H1 (cell line): ENCODE results near the gene MGLL. TPM values are rescaled to one million over a fixed set of nuclear protein-coding genes. Genes with fewer than 3 reads are reported as not detected.

Source experiments
- CTCF ChIA-PET: fragments of 300-600 bp; sonication (Branson Sonifier 250); formaldehyde crosslinking; loops from one replicate; lab custom pipeline; 2021; ENCODE audit not compliant: partially characterized antibody; lab: Charles Lee
- POLR2A ChIA-PET: fragments of 300-600 bp; sonication (Branson Sonifier 250); formaldehyde crosslinking; loops from one replicate; lab custom pipeline; 2021; ENCODE audit warnings: inconsistent platforms; ENCODE audit not compliant: partially characterized antibody; lab: Charles Lee
- DNase-seq, 2 experiments: peaks; one replicate each; pipeline versions ENCODE4 v3.0.0 to v3.0.0-alpha.2; 2010 to 2022; ENCODE audit warnings: low spot score in 2 of 2, low read depth in 1 of 2, mixed read lengths in 1 of 2
- FAIRE-seq: peaks from 2 replicates; lab custom pipeline; 2011; peaks lifted over from hg19 to GRCh38; lab: Jason Lieb, UNC
- H2AFZ ChIP-seq: 2 replicates; pipeline ENCODE4 v1.8.1; 2012; ENCODE audit warnings: low read length, inconsistent platforms
- H2AK5ac ChIP-seq: 2 replicates; pipeline ENCODE4 v1.6.1; 2013; ENCODE audit warnings: low read depth, low read length
- H2BK120ac ChIP-seq: replicated peaks from 2 replicates; pipeline ENCODE3; 2013; ENCODE audit warnings: low read depth, low read length, inconsistent platforms
- H2BK12ac ChIP-seq: 2 replicates; pipeline ENCODE4 v1.6.1; 2013; ENCODE audit warnings: low read depth, low read length
- H2BK15ac ChIP-seq: 2 replicates; pipeline ENCODE4 v1.6.1; 2013; ENCODE audit warnings: low read length
- H2BK20ac ChIP-seq: 2 replicates; pipeline ENCODE4 v1.6.1; 2013; ENCODE audit warnings: low read length
- H2BK5ac ChIP-seq: 2 replicates; pipeline ENCODE4 v1.6.1; 2013; ENCODE audit warnings: low read depth, low read length
- H3K14ac ChIP-seq: 2 replicates; pipeline ENCODE4 v1.6.1; 2013; ENCODE audit warnings: inconsistent platforms; ENCODE audit not compliant: insufficient read length
- H3K18ac ChIP-seq: 2 replicates; pipeline ENCODE4 v1.6.1; 2013; ENCODE audit warnings: low read length; ENCODE audit errors: extremely low read depth
- H3K23ac ChIP-seq: 2 replicates; pipeline ENCODE4 v1.6.1; 2013; ENCODE audit warnings: inconsistent platforms; ENCODE audit not compliant: insufficient read length
- H3K23me2 ChIP-seq: 2 replicates; pipeline ENCODE4 v1.6.1; 2013; ENCODE audit warnings: low read depth, low read length
- H3K27ac ChIP-seq: 2 replicates; pipeline ENCODE4 v1.6.1; 2011; ENCODE audit warnings: low read depth, low read length, inconsistent platforms
- H3K27me3 ChIP-seq, 4 experiments: replicated peaks in 1 of 4; 1 replicate in 1 of 4; 2 replicates in 3 of 4; pipeline versions ENCODE4 v1.6.1 to v1.8.1; 2011 to 2013; ENCODE audit warnings: low read length in 3 of 4, mild to moderate bottlenecking in 3 of 4, inconsistent platforms in 2 of 4, mixed read lengths in 2 of 4, moderate library complexity in 1 of 4; ENCODE audit not compliant: control insufficient read depth in 3 of 4, insufficient read depth in 3 of 4; ENCODE audit errors: extremely low read depth in 1 of 4
- H3K36me3 ChIP-seq, 4 experiments: 2 replicates each; pipeline versions ENCODE4 v1.6.1 to v1.8.1; 2011 to 2013; ENCODE audit warnings: mild to moderate bottlenecking in 4 of 4, low read length in 3 of 4, moderate library complexity in 2 of 4, control low read depth in 1 of 4, inconsistent platforms in 1 of 4; ENCODE audit not compliant: insufficient read depth in 4 of 4, control insufficient read depth in 2 of 4
- H3K4ac ChIP-seq: replicated peaks from 2 replicates; pipeline ENCODE3; 2013; ENCODE audit warnings: low read length, low read depth, mixed read lengths, inconsistent platforms; ENCODE audit not compliant: insufficient read length
- H3K4me1 ChIP-seq, 4 experiments: replicated peaks in 1 of 4; 1 replicate in 1 of 4; 2 replicates in 3 of 4; pipeline versions ENCODE4 v1.6.1 to v1.8.1; 2011 to 2013; ENCODE audit warnings: low read length in 3 of 4, inconsistent platforms in 2 of 4, mixed read lengths in 1 of 4; ENCODE audit not compliant: insufficient read depth in 4 of 4, control insufficient read depth in 3 of 4
- H3K4me2 ChIP-seq, 2 experiments: 2 replicates each; pipeline versions ENCODE4 v1.6.1 to v1.8.1; 2011 to 2013; ENCODE audit warnings: low read depth in 2 of 2, low read length in 2 of 2, control low read depth in 1 of 2, inconsistent platforms in 1 of 2, mild to moderate bottlenecking in 1 of 2; ENCODE audit not compliant: insufficient read depth in 1 of 2
- H3K4me3 ChIP-seq, 4 experiments: fragments of 200-600, 300-600 bp in 1 of 4; sonication (generic), shearing (Covaris generic), sonication (Bioruptor Twin) in 1 of 4; 2 replicates each; pipeline versions ENCODE4 v1.5.1 to v1.8.1; 2011 to 2016; ENCODE audit warnings: low read length in 4 of 4, low read depth in 3 of 4, control low read depth in 2 of 4, inconsistent platforms in 2 of 4, mild to moderate bottlenecking in 2 of 4, mixed read lengths in 1 of 4, moderate library complexity in 1 of 4; ENCODE audit not compliant: insufficient read depth in 2 of 4; ENCODE audit errors: extremely low read depth in 1 of 4
- H3K56ac ChIP-seq: replicated peaks from 2 replicates; pipeline ENCODE3; 2013; ENCODE audit warnings: low read depth, mild to moderate bottlenecking, mixed read lengths, low read length, inconsistent platforms; ENCODE audit not compliant: insufficient read length
- H3K79me1 ChIP-seq: 2 replicates; pipeline ENCODE4 v1.6.1; 2013; ENCODE audit warnings: low read depth, low read length, control low read depth
- H3K79me2 ChIP-seq, 2 experiments: 2 replicates each; pipeline versions ENCODE4 v1.6.1 to v1.8.1; 2012 to 2013; ENCODE audit warnings: low read length in 2 of 2, mild to moderate bottlenecking in 2 of 2, inconsistent platforms in 1 of 2; ENCODE audit not compliant: insufficient read depth in 2 of 2, control insufficient read depth in 1 of 2
- H3K9ac ChIP-seq, 4 experiments: replicated peaks in 1 of 4; 1 replicate in 1 of 4; 2 replicates in 3 of 4; pipeline versions ENCODE4 v1.6.1 to v1.8.1; 2011 to 2013; ENCODE audit warnings: low read depth in 3 of 4, low read length in 3 of 4, control low read depth in 2 of 4, mild to moderate bottlenecking in 2 of 4, moderate library complexity in 2 of 4, inconsistent platforms in 1 of 4; ENCODE audit errors: extremely low read depth in 1 of 4
- H3K9me3 ChIP-seq, 2 experiments: 2 replicates each; pipeline versions ENCODE4 v1.6.1 to v1.8.1; 2012 to 2013; ENCODE audit warnings: mild to moderate bottlenecking in 2 of 2, moderate library complexity in 2 of 2, control low read depth in 1 of 2, inconsistent platforms in 1 of 2, low read depth in 1 of 2, low read length in 1 of 2, mixed read lengths in 1 of 2; ENCODE audit not compliant: insufficient read depth in 2 of 2
- H4K20me1 ChIP-seq, 2 experiments: replicated peaks in 1 of 2; 2 replicates each; pipeline versions ENCODE3 to v1.8.1; 2011 to 2013; ENCODE audit warnings: inconsistent platforms in 2 of 2, low read length in 2 of 2, mild to moderate bottlenecking in 1 of 2; ENCODE audit not compliant: insufficient read depth in 2 of 2, control insufficient read depth in 1 of 2
- H4K5ac ChIP-seq: 2 replicates; pipeline ENCODE4 v1.6.1; 2013; ENCODE audit warnings: low read length, low read depth, mixed read lengths, inconsistent platforms; ENCODE audit not compliant: insufficient read length
- H4K8ac ChIP-seq: 2 replicates; pipeline ENCODE4 v1.8.0; 2013; ENCODE audit warnings: mild to moderate bottlenecking, moderate library complexity, low read length, inconsistent platforms; ENCODE audit not compliant: insufficient read depth; ENCODE audit errors: extremely low read depth
- H4K91ac ChIP-seq: replicated peaks from 2 replicates; pipeline ENCODE3; 2013; ENCODE audit warnings: low read length, mixed read lengths, inconsistent platforms; ENCODE audit not compliant: insufficient read length
- CBX8 ChIP-seq: fragments of 300-800, 300-1000 bp; sonication (generic); IDR thresholded peaks from 2 replicates; pipeline ENCODE4 v1.7.1; 2016; ENCODE audit warnings: low read depth, low read length, borderline replicate concordance
- CHD2 ChIP-seq: IDR thresholded peaks from 2 replicates; pipeline ENCODE4 v1.6.1; 2012; ENCODE audit warnings: low read length, improper control_type of control experiment
- CTCF ChIP-seq, 3 experiments: IDR thresholded peaks; 1 replicate in 2 of 3; 2 replicates in 1 of 3; pipeline versions ENCODE4 v1.5.1 to v1.6.1; 2011; ENCODE audit warnings: low read length in 3 of 3, mild to moderate bottlenecking in 3 of 3, inconsistent platforms in 2 of 3, low read depth in 1 of 3, moderate library complexity in 1 of 3; ENCODE audit not compliant: insufficient read depth in 1 of 3; ENCODE audit errors: control extremely low read depth in 1 of 3
- EZH2 ChIP-seq: fragments of 200-600 bp; sonication (generic); IDR thresholded peaks from 2 replicates; pipeline ENCODE4 v1.7.1; 2012; ENCODE audit warnings: low read depth, mild to moderate bottlenecking, moderate library complexity, low read length, inconsistent platforms; ENCODE audit not compliant: severe bottlenecking
- SAP30 ChIP-seq: fragments of 300-600 bp; sonication (generic); IDR thresholded peaks from 2 replicates; pipeline ENCODE4 v1.7.1; 2012; ENCODE audit warnings: low read length, moderate library complexity, mild to moderate bottlenecking, inconsistent platforms; ENCODE audit not compliant: insufficient read depth, insufficient replicate concordance
- SIN3A ChIP-seq, 2 experiments: IDR thresholded peaks in 1 of 2; conservative IDR thresholded peaks in 1 of 2; 2 replicates each; pipeline ENCODE4 v1.6.1; 2011 to 2012; ENCODE audit warnings: low read length in 2 of 2, improper control_type of control experiment in 1 of 2, low read depth in 1 of 2, mild to moderate bottlenecking in 1 of 2
- SIRT6 ChIP-seq: IDR thresholded peaks from one replicate; pipeline ENCODE4 v1.7.1; 2012; ENCODE audit warnings: low read length, inconsistent platforms
- SP4 ChIP-seq: IDR thresholded peaks from 2 replicates; pipeline ENCODE4 v1.6.1; 2012; ENCODE audit warnings: low read length, inconsistent platforms
- YY1 ChIP-seq: IDR thresholded peaks from 2 replicates; pipeline ENCODE4 v1.6.1; 2011; ENCODE audit warnings: low read depth, mild to moderate bottlenecking, low read length
- WGBS, 2 experiments: shearing (Covaris generic) in 1 of 2; methylation state at CpG; one replicate each; pipeline versions ENCODE4 v1.1.6 to v1.1.7; 2013 to 2015; ENCODE audit warnings: low lambda C conversion rate in 2 of 2, mixed read lengths in 2 of 2, inconsistent platforms in 1 of 2, low coverage in 1 of 2, missing lambda C conversion rate in 1 of 2; ENCODE audit not compliant: insufficient replicate concordance in 2 of 2, insufficient coverage in 1 of 2, insufficient read length in 1 of 2; ENCODE audit errors: extremely low coverage in 1 of 2, missing lambda C conversion rate in 1 of 2; 5-methylcytosine and 5-hydroxymethylcytosine counted together
- polyA plus RNA-seq, 7 experiments: library from polyadenylated mRNA; depleted of rRNA in 3 of 7; stranded (reverse) in 5 of 7; unstranded in 2 of 7; fragments of >200 nt in 5 of 7; fragments of 200-250 nt in 2 of 7; gene quantifications; 1 replicate in 5 of 7; 2 replicates in 1 of 7; 4 replicates in 1 of 7; pipeline versions ENCODE4 v1.2.1 to v1.2.3, GENCODE V29; 2011 to 2013; ENCODE audit warnings: missing spikeins in 2 of 7, mixed read lengths in 2 of 7
- total RNA-seq: library from RNA; stranded (reverse); fragmentation: NEBNext Ultra II Directional; extraction: Animal tissue kit (Norgen Biotek cat#: 25700); gene quantifications from 2 replicates; pipeline ENCODE4 v1.2.1, GENCODE V29; 2021

Gene MGLL
- total and polyA plus RNA-seq, 2 of the 8 experiments (the other 6 are each of a cell fraction or from before 2014, with no cell fraction given): 0.05 to 0.34 TPM

- no peak overlapping the region for H4K8ac ChIP-seq
- no peak overlapping the region for H2AFZ ChIP-seq
- 86% methylated on average over 21 of the region's 21 CpGs; no CpG with 5 or more reads in 1 of the 2 experiments for WGBS, 2 experiments
- DNase-seq: no peak
- H4K5ac ChIP-seq: no peak overlapping the region
- no peaks in the 10 kb centered on the region for H3K79me1 ChIP-seq
- no peak overlapping the region for H2AK5ac ChIP-seq
- peak overlapping the region; percentile 68; the same call in 1 of the 2 replicates for H2BK12ac ChIP-seq
- no peaks in the 10 kb centered on the region for H3K9me3 ChIP-seq
- H4K91ac ChIP-seq: no peak overlapping the region
- no peak for FAIRE-seq
- no peak overlapping the region for H2BK20ac ChIP-seq
- H3K27me3 ChIP-seq: no peaks in the 10 kb centered on the region
- H3K27ac ChIP-seq: no peak overlapping the region
- H3K4me2 ChIP-seq: no peak overlapping the region
- no peak overlapping the region for H3K9ac ChIP-seq
- no peak overlapping the region for H3K18ac ChIP-seq
- no peak overlapping the region for H3K4me3 ChIP-seq
- H3K4me1 ChIP-seq: peaks cover 0 to 22% (median 7%) of the 10 kb centered on the region in 4 experiments; a peak in 6 of 7 replicates
- no peaks in the 10 kb centered on the region for H3K79me2 ChIP-seq
- H3K4ac ChIP-seq: no peak overlapping the region
- no peak overlapping the region for H2BK120ac ChIP-seq
- H3K14ac ChIP-seq: no peak overlapping the region
- TF ChIP-seq CHD2: no peak
- TF ChIP-seq CTCF (IDR thresholded peaks at IDR 0.05; ENCODE audit: control extremely low read depth in 1 of 3, insufficient read depth in 1 of 3, low read depth in 1 of 3, low read length in 3 of 3): no peak
- TF ChIP-seq SIRT6: no peak
- no peak for TF ChIP-seq SP4
- no peak for TF ChIP-seq CBX8
- no peak for TF ChIP-seq SIN3A (conservative IDR thresholded peaks at IDR 0.05 in 1 of 2, IDR thresholded peaks at IDR 0.05 in 1 of 2; ENCODE audit: low read depth in 1 of 2, low read length in 2 of 2)
- TF ChIP-seq YY1: no peak
- TF ChIP-seq EZH2: no peak
- TF ChIP-seq SAP30: no peak
- no peak overlapping the region for H3K23ac ChIP-seq
- POLR2A ChIA-PET: interaction anchor here (0.6 kb wide), 1 partner anchor 13 kb away, joined by 3 read pairs; no protein-coding TSS in a partner anchor
- H3K36me3 ChIP-seq: no peaks in the 10 kb centered on the region
- no peaks in the 10 kb centered on the region for H4K20me1 ChIP-seq
- H3K56ac ChIP-seq: no peak overlapping the region
- H2BK5ac ChIP-seq: no peak overlapping the region
- no peak overlapping the region for H2BK15ac ChIP-seq
- CTCF ChIA-PET: interaction anchor here (0.7 to 12.8 kb wide), 11 partner anchors 12 to 588 kb away, joined by 3 to 172 read pairs (median 6); no protein-coding TSS in a partner anchor
- no peaks in the 10 kb centered on the region for H3K23me2 ChIP-seq
Observed at GRCh38 chr3:127692501-127693335, 129.6 kb downstream of the MGLL start.
